Kidney (tissue), 14 donors: Measurements from ENCODE around the gene ADAMTSL2. TPM values are rescaled to one million over a fixed set of nuclear protein-coding genes. Genes with fewer than 3 reads are reported as not detected.

Experiments
- DNase-seq, 5 donors: peaks; one replicate each; pipeline ENCODE4 v3.0.0-alpha.2; 2013 to 2020
- FAIRE-seq: peaks from 2 replicates; lab custom pipeline; 2012; peaks lifted over from hg19 to GRCh38; lab: Jason Lieb, UNC
- H3K27ac ChIP-seq, 2 donors: one replicate each; pipeline ENCODE4 v1.7.0; 2013; ENCODE audit warnings: low read depth in 2 of 2, low read length in 2 of 2, inconsistent platforms in 1 of 2
- H3K27me3 ChIP-seq: one replicate; pipeline ENCODE4 v1.7.1; 2013; ENCODE audit warnings: low read length, inconsistent platforms; ENCODE audit not compliant: control insufficient read depth, insufficient read depth
- H3K36me3 ChIP-seq, 3 donors: one replicate each; pipeline versions ENCODE4 v1.7.0 to v1.7.1; 2013; ENCODE audit warnings: low read length in 3 of 3, control low read depth in 1 of 3, inconsistent platforms in 1 of 3; ENCODE audit not compliant: insufficient read depth in 3 of 3, control insufficient read depth in 2 of 3
- H3K4me1 ChIP-seq, 3 donors: one replicate each; pipeline versions ENCODE4 v1.7.0 to v1.7.1; 2013; ENCODE audit warnings: low read length in 3 of 3, inconsistent platforms in 1 of 3, low read depth in 1 of 3; ENCODE audit not compliant: control insufficient read depth in 2 of 3, insufficient read depth in 2 of 3
- H3K4me3 ChIP-seq, 3 donors: one replicate each; pipeline versions ENCODE4 v1.7.0 to v1.8.1; 2013; ENCODE audit warnings: low read length in 3 of 3, control low read depth in 1 of 3, inconsistent platforms in 1 of 3
- H3K9ac ChIP-seq, 3 donors: one replicate each; pipeline versions ENCODE4 v1.7.0 to v1.7.1; 2013; ENCODE audit warnings: low read length in 3 of 3, control low read depth in 1 of 3, inconsistent platforms in 1 of 3
- H3K9me3 ChIP-seq, 3 donors: one replicate each; pipeline versions ENCODE4 v1.7.0 to v1.7.1; 2013; ENCODE audit warnings: low read length in 3 of 3, control low read depth in 1 of 3, inconsistent platforms in 1 of 3; ENCODE audit not compliant: control insufficient read depth in 2 of 3, insufficient read depth in 1 of 3
- intact Hi-C: fragments of 100-400 bp; cut with DNase I; formaldehyde crosslinking; loops from one replicate; pipeline ENCODE4 v1.11.1; 2022
- polyA plus RNA-seq: library from polyadenylated mRNA; stranded (reverse); fragments of 350-450 nt; fragmentation: Illumina TruSeq; extraction: RNeasy Lipid Tissue Mini Kit (QIAGEN cat#74804); gene quantifications from one replicate; pipeline ENCODE4 v1.2.3, GENCODE V29; 2014; ENCODE audit warnings: low read depth, low replicate concordance; ENCODE audit not compliant: insufficient read depth
- total RNA-seq: library from RNA; stranded (reverse); fragmentation: NEBNext Ultra II Directional; extraction: Animal tissue kit (Norgen Biotek cat#: 25700); gene quantifications from one replicate; pipeline ENCODE4 v1.2.1, GENCODE V29; 2021
- TF ChIP-seq, protein P1 (sequence below): IDR thresholded peaks from 3 replicates; pipeline ENCODE4 v1.5.1; 2012; ENCODE audit warnings: mild to moderate bottlenecking, moderate library complexity, borderline replicate concordance; ENCODE audit not compliant: insufficient read depth; ENCODE audit errors: extremely low read depth
- donor health status: control.
- donor health status: control.
- donor health status: control.
- donor health status: control.
- donor health status: control.
- donor health status: DM: yes; HTN: yes; CAD: no.
- donor health status: Normal renal cell carcinoma (clear cell type).

Gene ADAMTSL2
- total and polyA plus RNA-seq, 2 donors from 2014 or later: 20.0 to 32.1 TPM

DNA sequence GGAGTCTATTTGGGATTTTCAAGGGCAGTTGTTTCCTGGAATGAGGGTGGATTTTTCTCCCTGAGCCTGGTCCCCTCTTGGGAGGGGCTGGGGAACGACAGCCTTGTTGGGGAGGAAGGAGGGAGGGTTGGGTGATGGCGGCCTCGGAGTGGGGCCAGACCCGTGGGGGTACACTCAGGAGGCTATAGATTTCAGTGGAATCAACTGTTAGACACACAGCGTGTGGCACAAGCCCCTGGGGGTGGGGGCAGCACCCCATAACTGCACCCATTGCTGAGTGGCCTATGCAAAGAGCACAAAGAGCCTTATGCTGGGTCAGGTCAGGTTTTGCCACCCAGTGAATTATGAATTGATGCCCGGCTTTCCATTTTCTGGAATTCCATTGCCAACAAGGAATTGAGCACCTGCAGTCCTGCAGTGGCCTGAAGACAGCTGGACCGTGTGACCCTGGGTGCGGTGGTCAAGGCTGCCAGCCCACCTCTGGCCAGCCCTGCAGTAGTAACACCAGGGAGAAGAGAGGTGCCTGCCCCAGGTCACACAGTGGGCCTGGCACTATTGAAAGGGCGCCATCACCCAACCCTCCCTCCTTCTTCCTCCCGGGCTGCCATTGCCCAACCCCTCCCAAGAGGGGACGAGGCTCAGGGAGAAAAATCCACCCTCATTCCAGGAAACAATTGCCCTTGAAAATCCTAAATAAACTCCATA lies 18.1 kb upstream of the ADAMTSL2 start:
- DNase-seq (peak in 1 of 5 donors; percentile 62), FAIRE-seq (no peak)
- intact Hi-C loops: no loop called here
- Histone ChIP-seq H3K27me3 (no peaks in the 10 kb centered on the region), H3K9me3 (no peaks in the 10 kb centered on the region), H3K4me1 (peaks cover 0 to 18% (median 9%) of the 10 kb centered on the region in 3 donors), H3K36me3 (no peaks in the 10 kb centered on the region), H3K9ac (no peak overlapping the region), H3K4me3 (no peak overlapping the region), H3K27ac (no peak overlapping the region)
- TF ChIP-seq, protein P1, sequence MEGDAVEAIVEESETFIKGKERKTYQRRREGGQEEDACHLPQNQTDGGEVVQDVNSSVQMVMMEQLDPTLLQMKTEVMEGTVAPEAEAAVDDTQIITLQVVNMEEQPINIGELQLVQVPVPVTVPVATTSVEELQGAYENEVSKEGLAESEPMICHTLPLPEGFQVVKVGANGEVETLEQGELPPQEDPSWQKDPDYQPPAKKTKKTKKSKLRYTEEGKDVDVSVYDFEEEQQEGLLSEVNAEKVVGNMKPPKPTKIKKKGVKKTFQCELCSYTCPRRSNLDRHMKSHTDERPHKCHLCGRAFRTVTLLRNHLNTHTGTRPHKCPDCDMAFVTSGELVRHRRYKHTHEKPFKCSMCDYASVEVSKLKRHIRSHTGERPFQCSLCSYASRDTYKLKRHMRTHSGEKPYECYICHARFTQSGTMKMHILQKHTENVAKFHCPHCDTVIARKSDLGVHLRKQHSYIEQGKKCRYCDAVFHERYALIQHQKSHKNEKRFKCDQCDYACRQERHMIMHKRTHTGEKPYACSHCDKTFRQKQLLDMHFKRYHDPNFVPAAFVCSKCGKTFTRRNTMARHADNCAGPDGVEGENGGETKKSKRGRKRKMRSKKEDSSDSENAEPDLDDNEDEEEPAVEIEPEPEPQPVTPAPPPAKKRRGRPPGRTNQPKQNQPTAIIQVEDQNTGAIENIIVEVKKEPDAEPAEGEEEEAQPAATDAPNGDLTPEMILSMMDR: no peak

DNA sequence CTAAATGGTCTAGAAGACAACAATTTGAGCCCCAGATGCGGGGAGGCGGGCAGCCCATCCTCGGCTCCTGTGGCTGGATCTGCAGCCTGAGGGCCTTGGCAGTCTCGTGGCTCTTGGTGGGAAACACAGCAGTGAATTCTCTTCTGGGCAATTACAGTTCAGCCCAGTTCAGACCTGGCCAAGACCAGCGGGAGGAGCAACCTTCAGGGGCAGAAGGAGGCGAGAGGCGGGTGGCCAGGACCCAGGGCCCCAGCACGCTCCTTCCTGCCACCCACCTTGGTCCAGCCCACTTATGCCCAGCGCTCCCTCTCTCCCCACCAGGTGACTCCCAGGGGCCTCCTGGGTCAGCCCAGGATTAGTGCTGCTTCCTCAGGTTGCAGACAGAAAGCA lies 17.5 kb upstream of the ADAMTSL2 start:
- Histone ChIP-seq H3K27me3 (no peaks in the 10 kb centered on the region), H3K27ac (no peak overlapping the region), H3K4me1 (peaks cover 0 to 24% (median 9%) of the 10 kb centered on the region in 3 donors), H3K9me3 (no peaks in the 10 kb centered on the region), H3K4me3 (no peak overlapping the region), H3K36me3 (no peaks in the 10 kb centered on the region), H3K9ac (no peak overlapping the region)
- FAIRE-seq (no peak), DNase-seq (peak in 1 of 5 donors; percentile 39)
- intact Hi-C loops: no loop called here
- TF ChIP-seq, protein P1: no peak

DNA sequence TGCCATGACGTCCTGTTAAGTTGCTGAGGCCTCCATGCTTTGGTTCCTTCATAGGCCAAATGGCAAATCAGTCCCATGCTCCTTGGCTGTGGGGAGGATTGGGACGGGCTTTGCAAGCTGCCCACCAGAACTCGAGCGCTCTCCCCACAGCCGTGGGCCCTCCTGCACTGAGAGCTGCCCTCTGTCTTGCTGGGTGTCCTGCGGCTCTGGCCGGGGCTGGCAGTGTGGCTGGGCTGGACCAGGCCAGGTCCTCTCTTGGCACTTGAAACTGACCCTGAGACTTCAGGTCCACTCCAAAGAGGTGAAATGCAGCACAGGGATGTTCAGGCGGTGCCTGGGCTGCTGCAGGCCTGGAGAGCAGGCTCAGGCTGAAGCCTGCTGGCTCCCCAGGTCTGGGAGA lies 16.8 kb upstream of the ADAMTSL2 start:
- FAIRE-seq (no peak), DNase-seq (peak in 1 of 5 donors; percentile 37)
- Histone ChIP-seq H3K9ac (no peak overlapping the region), H3K9me3 (no peaks in the 10 kb centered on the region), H3K4me3 (no peak overlapping the region), H3K4me1 (peaks cover 0 to 21% (median 9%) of the 10 kb centered on the region in 3 donors), H3K27me3 (no peaks in the 10 kb centered on the region), H3K27ac (no peak overlapping the region), H3K36me3 (no peaks in the 10 kb centered on the region)
- intact Hi-C loops: no loop called here
- TF ChIP-seq, protein P1: no peak

DNA sequence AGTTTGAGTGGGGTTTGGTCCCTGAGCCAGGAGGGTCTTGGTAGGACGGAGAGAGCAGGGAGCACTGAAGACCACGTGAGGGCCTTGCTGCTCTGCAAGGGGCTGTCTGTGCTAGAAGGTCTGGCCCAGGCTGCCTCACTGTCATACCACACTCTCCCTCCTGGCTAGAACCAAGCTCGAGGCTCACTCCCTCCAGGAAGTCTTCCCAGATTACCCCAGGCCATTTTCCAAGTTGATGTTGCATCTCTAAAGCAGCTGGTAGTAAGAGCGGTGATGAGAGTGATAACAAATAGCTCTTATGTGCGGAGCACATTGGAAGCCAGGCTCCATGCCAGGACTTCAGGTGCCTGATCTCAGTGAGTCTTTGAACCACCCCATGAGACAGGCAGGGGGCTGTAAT lies 16.3 kb upstream of the ADAMTSL2 start:
- DNase-seq: no peak
- TF ChIP-seq, protein P1: no peak
- intact Hi-C loops: no loop called here
- H3K9ac ChIP-seq: no peak overlapping the region
- no peak overlapping the region for H3K4me3 ChIP-seq
- H3K27ac ChIP-seq: no peak overlapping the region
- H3K4me1 ChIP-seq: peaks cover 0 to 21% (median 9%) of the 10 kb centered on the region in 3 donors
- H3K27me3 ChIP-seq: no peaks in the 10 kb centered on the region
- H3K9me3 ChIP-seq: no peaks in the 10 kb centered on the region
- FAIRE-seq: no peak
- H3K36me3 ChIP-seq: no peaks in the 10 kb centered on the region
